GM19238 (cell line): Measurements from ENCODE around the gene RBPJL.

Source experiments
- DNase-seq: peaks from one replicate; pipeline ENCODE4 v3.0.0; 2011; ENCODE audit warnings: low spot score; ENCODE audit not compliant: insufficient read length

Gene RBPJL

GRCh38 chr20:45306431-45306982 lies at the start of gene RBPJL:
Gene RBPJL, plus strand, starts transcription at chr20:45306840. Its CDS starts 83 bp downstream, at chr20:45306923.
- no peak for DNase-seq

- DNase-seq = no peak
These were observed 49.5 kb upstream of the RBPJL start for GRCh38 chr20:45257161-45257560.

DNA sequence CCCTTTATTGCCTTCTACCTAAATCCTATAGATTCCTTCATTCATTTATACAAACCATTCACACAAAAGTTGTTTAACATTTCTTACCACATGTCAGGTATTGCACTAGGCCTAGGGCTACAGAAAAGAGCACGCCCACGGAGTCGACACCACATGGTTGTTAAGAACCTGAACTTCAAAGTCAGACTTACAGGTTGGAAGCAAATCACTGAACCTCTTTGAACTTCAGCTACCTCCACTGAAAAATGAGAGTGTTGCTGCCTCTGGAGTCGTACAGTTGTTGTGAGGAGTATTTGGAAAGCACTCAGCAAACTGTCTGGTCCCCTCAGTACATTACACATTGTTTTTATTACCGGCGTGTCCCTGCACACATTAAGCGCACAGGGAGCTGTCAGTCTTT lies 48.9 kb upstream of the RBPJL start:
- no peak for DNase-seq

GRCh38 chr20:45258259-45258658 lies 48.4 kb upstream of the RBPJL start:
- no peak for DNase-seq

DNA sequence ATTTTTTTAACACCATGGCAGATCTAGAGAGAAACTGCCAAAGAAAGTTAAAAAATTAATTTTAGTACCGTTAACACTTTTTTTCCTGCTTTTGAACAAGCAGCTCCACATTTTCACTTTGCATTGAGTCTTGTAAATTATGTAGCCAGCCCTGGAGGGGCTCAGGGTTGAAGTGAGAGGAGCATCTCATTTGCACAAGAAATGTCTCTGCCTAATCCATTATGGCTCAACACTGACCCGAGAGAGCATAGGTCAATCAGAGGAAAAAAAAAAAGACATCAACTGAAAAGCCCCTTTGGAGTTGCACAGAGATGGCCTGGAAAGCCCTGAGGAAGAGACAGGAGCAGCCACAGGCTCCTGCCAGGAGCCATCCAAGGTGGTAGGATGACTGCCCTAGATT lies 48.0 kb upstream of the RBPJL start:
- DNase-seq = no peak

DNA sequence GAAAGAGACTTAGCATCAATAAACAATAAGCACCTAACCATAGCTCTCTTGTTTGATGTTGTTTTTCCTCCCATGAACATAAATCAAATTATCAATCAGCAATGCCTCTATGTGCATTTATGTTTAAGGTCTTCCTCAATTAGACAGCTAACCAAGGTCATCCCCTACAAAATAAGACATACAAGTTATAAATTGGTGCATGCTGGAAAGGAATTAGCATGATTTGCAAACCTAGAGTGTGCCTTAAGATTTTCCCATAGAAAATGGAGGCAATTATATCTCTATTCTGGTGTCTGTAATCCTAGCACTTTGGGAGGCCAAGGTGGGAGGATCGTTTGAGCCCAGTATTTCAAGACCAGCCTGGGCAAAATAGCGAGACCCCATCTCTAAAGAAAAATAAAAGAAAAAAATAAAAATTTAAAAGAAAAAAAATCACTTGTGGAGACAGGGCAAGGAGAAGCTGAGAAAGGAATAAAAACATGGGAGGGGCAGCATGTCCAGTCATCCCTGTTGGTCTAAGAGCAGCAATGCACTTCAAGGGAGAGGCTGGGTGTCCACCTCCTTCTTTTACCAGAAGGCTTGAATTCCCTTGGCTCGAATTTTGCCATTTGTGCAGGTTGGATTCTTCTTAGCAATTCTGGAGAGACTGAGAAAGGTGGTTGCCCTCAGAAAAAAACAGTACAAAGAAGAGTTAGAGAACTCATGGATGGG lies 42.9 kb upstream of the RBPJL start:
- DNase-seq = no peak

DNA sequence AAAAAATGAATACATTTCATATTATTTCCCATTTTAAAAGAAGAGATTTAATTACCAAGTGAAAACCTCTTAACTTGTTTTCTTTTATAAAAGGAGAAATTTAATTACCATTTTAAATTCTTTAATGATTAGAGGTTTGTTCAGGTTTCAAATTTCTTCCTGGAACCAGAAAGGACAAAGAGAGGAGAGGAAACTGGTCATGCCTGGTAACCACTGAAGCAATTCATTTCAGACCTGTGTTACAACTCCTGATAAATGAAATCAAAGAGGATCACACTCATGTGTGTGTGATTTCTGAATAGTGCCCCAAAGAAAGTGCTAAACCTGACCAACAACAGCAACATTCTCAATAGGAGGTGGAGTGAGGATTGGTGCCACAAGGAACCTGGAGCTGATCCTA lies 39.7 kb upstream of the RBPJL start:
- DNase-seq = no peak

DNA sequence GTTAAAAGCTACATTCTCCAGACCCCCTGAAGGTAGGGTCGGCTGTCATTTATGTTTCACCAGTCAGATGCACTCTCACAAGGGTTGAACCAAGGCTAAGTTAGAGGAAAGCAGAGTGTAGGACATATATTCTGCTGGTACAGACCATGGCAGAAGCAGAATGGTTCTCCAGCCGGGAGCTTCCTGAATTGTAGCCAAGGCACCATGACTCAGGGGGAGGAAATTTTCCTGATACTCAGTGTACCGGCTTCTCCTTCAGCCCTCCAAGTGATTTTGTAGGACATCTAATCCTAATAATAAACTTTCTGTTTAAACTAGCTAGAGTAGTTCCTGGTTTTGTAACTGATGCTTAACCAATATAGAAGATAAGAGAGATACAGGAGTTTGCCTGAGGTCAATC lies 38.1 kb upstream of the RBPJL start:
- DNase-seq = no peak

- DNase-seq = no peak
These were observed 37.6 kb upstream of the RBPJL start for GRCh38 chr20:45269056-45269455.

GRCh38 chr20:45269754-45270270 lies 36.8 kb upstream of the RBPJL start:
- DNase-seq = no peak

DNA sequence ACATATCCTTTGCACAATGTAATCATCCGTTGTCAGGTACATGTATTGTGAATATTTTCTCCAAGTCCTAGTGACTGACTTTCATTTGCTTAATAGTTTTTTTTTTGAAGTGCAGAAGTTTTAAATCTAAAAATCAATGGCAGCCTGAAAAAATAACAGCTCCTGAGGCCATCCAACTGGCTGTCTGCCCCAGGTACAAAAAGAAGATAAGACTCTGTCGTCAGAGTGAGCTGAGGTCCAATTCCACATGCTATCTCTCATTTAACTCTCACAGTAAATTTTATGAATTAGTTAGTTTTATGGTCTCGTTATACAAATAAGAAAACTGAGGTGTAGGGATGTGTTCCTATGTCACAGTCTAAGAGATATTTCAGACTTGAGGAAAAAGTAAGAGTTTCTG lies 31.3 kb upstream of the RBPJL start:
- DNase-seq = no peak

DNA sequence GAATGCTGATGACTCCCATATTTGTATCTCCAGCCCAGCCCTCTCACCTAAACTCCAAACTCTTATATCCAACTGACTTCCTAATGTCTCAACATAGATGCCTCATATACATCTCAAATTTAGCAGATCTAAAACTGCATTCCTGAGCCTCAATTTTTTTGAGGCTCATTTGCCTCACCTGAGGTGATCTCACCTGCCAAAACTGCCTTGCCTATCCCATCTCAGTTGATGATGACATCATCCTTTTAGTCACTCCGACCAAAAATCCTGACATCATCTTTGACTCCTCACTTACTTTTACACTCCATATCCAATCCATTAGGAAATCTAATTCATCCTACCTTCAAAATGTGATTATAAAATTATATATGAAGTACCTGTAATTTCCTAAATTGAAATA lies 26.6 kb upstream of the RBPJL start:
- DNase-seq = no peak

GRCh38 chr20:45282700-45283550 lies 23.7 kb upstream of the RBPJL start:
- no peak for DNase-seq

DNA sequence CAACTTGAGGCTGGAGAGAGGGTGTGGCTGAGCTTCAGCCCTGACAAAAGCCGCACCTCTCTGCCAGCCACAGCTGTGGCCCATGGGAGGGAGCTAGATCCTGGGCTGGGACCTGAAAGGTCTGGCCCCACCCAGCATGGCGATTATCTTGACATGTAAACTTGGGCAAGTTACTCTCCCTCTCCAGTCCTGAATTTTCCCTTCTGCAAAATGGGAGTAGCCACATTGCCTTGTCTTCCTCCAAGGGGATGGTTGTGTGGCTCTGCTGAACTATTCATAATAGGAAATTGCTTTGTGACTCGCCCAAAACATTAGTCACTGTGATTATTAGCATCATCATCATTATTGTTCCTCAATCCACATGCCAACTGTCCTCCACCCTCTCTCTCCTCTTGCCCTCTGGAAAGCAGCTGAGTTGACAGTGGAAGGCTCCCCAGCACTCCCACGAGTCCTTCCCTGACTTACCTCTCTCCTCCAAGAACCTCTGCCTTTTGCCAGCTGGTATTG lies 23.0 kb upstream of the RBPJL start:
- DNase-seq = no peak

DNA sequence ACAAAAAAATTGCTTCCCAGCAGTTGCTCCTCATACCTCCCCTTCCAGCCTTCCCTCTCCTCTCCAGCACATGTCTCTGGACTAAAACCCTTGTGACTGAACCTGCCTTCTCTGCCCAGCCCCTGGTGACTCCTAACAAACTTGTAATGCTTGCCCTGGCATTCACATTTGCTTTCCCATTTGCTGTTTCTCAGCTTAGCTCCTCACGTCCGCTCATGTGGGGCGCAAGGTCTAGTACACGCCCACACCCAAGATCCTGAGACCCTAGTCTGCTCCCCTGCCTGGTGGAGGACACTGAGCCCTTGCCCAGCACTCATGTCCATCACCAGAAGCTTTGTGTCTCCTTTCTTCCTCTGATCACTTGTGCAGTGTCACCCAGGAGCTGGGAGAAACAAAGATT lies 18.3 kb upstream of the RBPJL start:
- no peak for DNase-seq

- no peak for DNase-seq
These were observed 17.8 kb upstream of the RBPJL start for GRCh38 chr20:45288860-45289259.

DNA sequence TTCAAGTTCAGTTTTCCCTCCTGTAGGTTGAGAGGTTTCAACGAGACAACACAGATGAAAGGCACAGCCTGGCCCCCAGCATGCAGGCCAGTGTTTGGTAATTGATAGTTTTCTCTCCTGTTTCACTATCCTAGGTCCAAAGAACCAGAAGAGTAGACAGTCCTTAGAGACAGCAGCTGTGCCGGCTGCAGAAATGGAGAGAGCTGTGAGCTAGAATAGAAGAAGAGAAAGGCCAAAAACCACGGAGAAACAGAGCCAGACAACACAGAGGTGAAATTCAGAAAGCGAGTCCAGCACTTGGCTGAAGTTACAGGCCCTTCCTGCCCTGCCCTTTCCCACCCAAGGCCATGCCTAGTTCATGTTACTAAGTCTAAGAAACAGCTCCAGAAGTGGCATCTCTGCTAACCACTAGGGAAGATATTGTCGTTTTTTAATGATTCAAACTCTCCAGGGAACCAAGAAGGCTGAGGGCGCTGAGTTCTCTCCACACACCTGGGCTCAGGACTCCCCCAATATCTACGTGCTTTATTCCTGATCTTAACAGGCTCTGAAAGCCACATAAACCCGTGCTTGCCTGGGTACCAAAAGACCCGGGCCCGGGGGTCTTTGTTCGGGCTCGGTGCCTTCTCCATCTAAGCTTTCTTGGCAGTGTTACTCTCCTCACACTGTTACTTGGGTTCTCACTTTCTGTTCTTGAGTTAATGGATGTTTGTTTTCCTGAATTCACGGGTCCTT lies 16.5 kb upstream of the RBPJL start:
- DNase-seq = no peak

- peak; percentile 64 for DNase-seq
These were observed 15.8 kb upstream of the RBPJL start for GRCh38 chr20:45290677-45291355.

DNA sequence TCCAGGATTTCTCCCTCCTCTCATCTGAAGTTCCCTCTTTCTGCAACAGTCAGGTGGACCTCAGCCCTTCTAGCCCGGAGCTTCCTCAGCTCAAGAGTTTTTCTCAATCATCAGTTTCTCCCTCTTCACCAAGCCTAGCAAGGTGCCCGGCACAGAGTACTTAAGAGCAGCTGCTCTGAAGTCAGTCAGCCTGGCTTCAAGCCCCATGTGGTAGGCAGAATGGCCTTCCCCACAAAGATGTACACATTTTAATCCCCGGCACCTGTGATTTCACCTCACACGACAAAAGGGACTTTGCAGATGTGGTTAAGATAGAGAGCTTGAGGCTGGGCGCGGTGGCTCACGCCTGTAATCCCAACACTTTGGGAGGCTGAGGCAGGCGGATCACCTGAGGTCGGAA lies 15.1 kb upstream of the RBPJL start:
- DNase-seq = no peak

DNA sequence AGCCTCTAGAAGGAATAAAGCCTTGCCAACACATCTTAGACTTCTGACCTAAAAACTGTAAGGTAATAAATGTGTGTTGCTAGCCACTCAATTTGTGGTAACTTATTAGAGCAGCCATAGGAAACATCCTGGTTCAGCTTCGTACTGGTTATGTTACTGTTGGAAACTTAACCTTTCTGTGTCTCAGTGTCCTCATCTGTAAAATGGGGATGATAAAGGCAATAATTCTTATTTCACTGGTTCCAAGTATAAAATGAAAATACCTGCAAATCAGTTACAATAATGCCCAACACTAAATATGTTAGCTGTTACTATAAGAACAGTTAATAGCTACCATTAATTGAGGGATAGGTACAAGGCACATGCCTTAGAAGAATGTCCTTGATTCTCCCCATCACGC lies 14.3 kb upstream of the RBPJL start:
- no peak for DNase-seq
